AG09319 (cell line): ENCODE data around the gene TMEM108.

ENCODE experiments used
- DNase-seq: peaks from one replicate; pipeline ENCODE4 v3.0.0-alpha.2; 2010; ENCODE audit warnings: low read depth; ENCODE audit errors: extremely low read depth
- CTCF ChIP-seq: IDR thresholded peaks from 2 replicates; pipeline ENCODE4 v1.5.1; 2011; ENCODE audit warnings: low read depth, mild to moderate bottlenecking, inconsistent platforms, low read length, moderate library complexity

TMEM108 gene

DNA sequence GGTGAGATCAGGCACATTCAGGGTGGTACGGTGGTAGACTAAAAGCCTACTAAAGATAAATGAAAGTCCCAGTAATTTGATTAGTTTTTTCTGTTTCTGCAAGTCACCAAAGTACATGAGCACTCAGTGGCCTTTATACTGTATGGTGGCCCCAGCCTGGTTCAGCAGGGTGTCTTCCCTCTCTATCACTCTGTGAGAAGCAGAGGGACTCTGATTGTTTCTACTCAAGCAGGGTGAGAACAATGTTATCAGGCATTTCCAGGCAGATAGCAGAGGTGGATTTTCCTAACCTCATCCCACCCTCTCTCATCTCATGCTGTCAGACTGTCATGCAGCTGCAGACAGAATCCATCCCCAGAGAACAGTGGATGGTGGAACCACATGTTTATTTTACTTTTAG, 290.2 kb downstream of the TMEM108 start:
- no peak for TF ChIP-seq CTCF
- no peak for DNase-seq

- DNase-seq: no peak
- no peak for TF ChIP-seq CTCF
Measured at GRCh38 chr3:133329626-133330025, 291.4 kb downstream of the TMEM108 start.

- DNase-seq: no peak
- TF ChIP-seq CTCF: no peak
Measured at GRCh38 chr3:133330065-133330464, 291.9 kb downstream of the TMEM108 start.

- DNase-seq: no peak
- no peak for TF ChIP-seq CTCF
Measured at GRCh38 chr3:133330522-133330921, 292.3 kb downstream of the TMEM108 start.

DNA sequence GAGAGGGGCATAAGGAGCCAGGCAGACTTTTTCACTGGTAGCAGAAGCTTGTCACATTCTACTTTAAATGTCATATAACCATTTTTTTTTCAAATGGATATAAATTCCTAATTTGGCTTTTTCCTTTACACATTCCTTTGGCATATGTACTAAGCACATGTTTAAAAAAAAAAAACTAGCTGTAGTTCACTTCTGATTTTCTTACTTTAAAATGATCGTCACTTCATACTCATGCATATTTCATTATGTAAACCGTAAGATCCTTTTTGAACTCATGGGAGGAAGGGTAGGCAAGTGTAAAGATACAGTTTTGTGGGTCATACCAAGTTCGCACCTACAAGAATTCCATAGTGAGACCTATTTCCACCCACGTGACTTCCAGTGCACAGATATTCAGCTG, 316.5 kb downstream of the TMEM108 start:
- no peak for DNase-seq
- TF ChIP-seq CTCF: no peak

- no peak for DNase-seq
- no peak for TF ChIP-seq CTCF
Measured at GRCh38 chr3:133360476-133360875, 322.3 kb downstream of the TMEM108 start.

DNA sequence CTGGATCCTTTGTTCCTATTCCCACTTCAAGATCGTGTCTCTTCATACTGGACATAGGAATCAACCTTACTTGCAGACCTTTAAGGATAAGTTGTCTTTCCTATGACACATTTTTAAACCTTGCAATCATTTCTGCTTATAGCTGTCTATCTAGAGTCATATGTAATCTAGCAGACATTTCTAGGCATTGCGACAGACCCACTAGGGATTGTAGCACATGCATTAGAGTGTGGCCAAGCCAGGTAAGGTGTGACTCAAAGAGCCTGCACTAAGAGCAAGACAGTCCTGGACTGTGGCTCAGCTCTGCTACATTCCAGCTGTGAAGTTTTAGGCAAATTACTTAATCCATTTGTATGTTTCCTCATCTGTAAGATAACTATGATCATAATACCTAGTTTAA, 322.8 kb downstream of the TMEM108 start:
- TF ChIP-seq CTCF: no peak
- DNase-seq: no peak
